IMR-90 (cell line): ENCODE measurements around the gene TMEM131. TPM values are rescaled to one million over a fixed set of nuclear protein-coding genes. Genes with fewer than 3 reads are reported as not detected.

ENCODE experiments used
- ATAC-seq: fragments of 200-7000 bp; cut with Tn5 transposase; 2 replicates; pipeline ENCODE4 v1.9.1; 2020; ENCODE audit warnings: low read depth, mild to moderate bottlenecking, moderate library complexity
- BruUV-seq: library from RNA; stranded (reverse); fragments of 400-500 nt; replicated peaks from 2 replicates; lab custom pipeline; 2021; lab: Mats Ljungman, UMichigan
- CTCF ChIA-PET: fragments of 300-600 bp; formaldehyde crosslinking; extraction: SDS; loops from one replicate; lab custom pipeline; 2021; ENCODE audit warnings: antibody characterized with exemption; lab: Yijun Ruan, JAX
- POLR2A ChIA-PET: fragments of 300-600 bp; sonication (Branson Sonifier 250); formaldehyde crosslinking; loops from one replicate; lab custom pipeline; 2022; ENCODE audit warnings: antibody characterized with exemption; ENCODE audit not compliant: unreplicated experiment; lab: Charles Lee
- DNase-seq: peaks from one replicate; pipeline ENCODE4 v3.0.0; 2013
- H2AFZ ChIP-seq: replicated peaks from 2 replicates; pipeline ENCODE3; 2013; ENCODE audit warnings: low read length, mild to moderate bottlenecking; ENCODE audit not compliant: poor library complexity
- H2AK5ac ChIP-seq: 2 replicates; pipeline ENCODE4 v1.6.1; 2013; ENCODE audit warnings: low read depth, low read length, inconsistent platforms
- H2AK9ac ChIP-seq: replicated peaks from 2 replicates; pipeline ENCODE3; 2013; ENCODE audit warnings: mild to moderate bottlenecking, low read depth, low read length, moderate library complexity; ENCODE audit not compliant: poor library complexity
- H2BK120ac ChIP-seq: 2 replicates; pipeline ENCODE4 v1.6.1; 2013; ENCODE audit warnings: low read depth, low read length, inconsistent platforms
- H2BK15ac ChIP-seq: 3 replicates; pipeline ENCODE4 v1.6.1; 2013; ENCODE audit warnings: low read depth, low read length, inconsistent platforms
- H2BK20ac ChIP-seq: 2 replicates; pipeline ENCODE4 v1.6.1; 2013; ENCODE audit warnings: low read depth, mild to moderate bottlenecking, inconsistent platforms, low read length, moderate library complexity
- H2BK5ac ChIP-seq: 2 replicates; pipeline ENCODE4 v1.6.1; 2013; ENCODE audit warnings: mild to moderate bottlenecking, low read depth, low read length, inconsistent platforms; ENCODE audit not compliant: poor library complexity, severe bottlenecking
- H3K14ac ChIP-seq: replicated peaks from 2 replicates; pipeline ENCODE4 v1.6.1; 2013; ENCODE audit warnings: low read depth, low read length, inconsistent platforms
- H3K18ac ChIP-seq: 2 replicates; pipeline ENCODE4 v1.6.1; 2013; ENCODE audit warnings: low read depth, low read length, control low read depth
- H3K23ac ChIP-seq: 2 replicates; pipeline ENCODE4 v1.6.1; 2013; ENCODE audit warnings: low read depth, low read length, inconsistent platforms
- H3K27ac ChIP-seq: 2 replicates; pipeline ENCODE4 v1.5.1; 2013; ENCODE audit warnings: mild to moderate bottlenecking, control low read depth, low read length; ENCODE audit not compliant: insufficient read depth
- H3K27me3 ChIP-seq: 2 replicates; pipeline ENCODE4 v1.6.1; 2013; ENCODE audit warnings: low read length; ENCODE audit not compliant: control insufficient read depth, insufficient read depth
- H3K36me3 ChIP-seq: 2 replicates; pipeline ENCODE4 v1.6.1; 2013; ENCODE audit warnings: low read length, mixed read lengths; ENCODE audit not compliant: control insufficient read depth, insufficient read depth
- H3K4ac ChIP-seq: 2 replicates; pipeline ENCODE4 v1.6.1; 2013; ENCODE audit warnings: low read depth, low read length, inconsistent platforms
- H3K4me1 ChIP-seq: 2 replicates; pipeline ENCODE4 v1.6.1; 2013; ENCODE audit warnings: low read length, mixed read lengths; ENCODE audit not compliant: control insufficient read depth, insufficient read depth
- H3K4me2 ChIP-seq: 2 replicates; pipeline ENCODE4 v1.6.1; 2013; ENCODE audit warnings: low read depth, mild to moderate bottlenecking, control low read depth, low read length, moderate library complexity
- H3K4me3 ChIP-seq: 2 replicates; pipeline ENCODE4 v1.5.1; 2013; ENCODE audit warnings: low read depth, mild to moderate bottlenecking, control low read depth, low read length, moderate library complexity; ENCODE audit not compliant: insufficient read depth
- H3K56ac ChIP-seq: 2 replicates; pipeline ENCODE4 v1.6.1; 2013; ENCODE audit warnings: low read length, inconsistent platforms; ENCODE audit not compliant: insufficient read depth; ENCODE audit errors: extremely low read depth
- H3K79me1 ChIP-seq, 2 experiments: 2 replicates each; pipeline ENCODE4 v1.6.1; 2013; ENCODE audit warnings: low read length in 2 of 2, inconsistent platforms in 1 of 2, low read depth in 1 of 2
- H3K9ac ChIP-seq: 2 replicates; pipeline ENCODE4 v1.6.1; 2013; ENCODE audit warnings: low read depth, low read length, control low read depth
- H3K9me1 ChIP-seq: 2 replicates; pipeline ENCODE4 v1.6.1; 2013; ENCODE audit warnings: low read length, inconsistent platforms; ENCODE audit not compliant: insufficient read depth
- H3K9me3 ChIP-seq: 2 replicates; pipeline ENCODE4 v1.6.1; 2013; ENCODE audit warnings: low read length; ENCODE audit not compliant: control insufficient read depth, insufficient read depth
- H4K20me1 ChIP-seq: 2 replicates; pipeline ENCODE4 v1.6.1; 2013; ENCODE audit warnings: low read length, inconsistent platforms; ENCODE audit not compliant: insufficient read depth
- H4K5ac ChIP-seq: 2 replicates; pipeline ENCODE4 v1.6.1; 2013; ENCODE audit warnings: mild to moderate bottlenecking, low read depth, low read length, control low read depth
- H4K8ac ChIP-seq, 2 experiments: 2 replicates each; pipeline ENCODE4 v1.6.1; 2013; ENCODE audit warnings: low read depth in 2 of 2, low read length in 2 of 2, control low read depth in 1 of 2, inconsistent platforms in 1 of 2
- H4K91ac ChIP-seq: 2 replicates; pipeline ENCODE4 v1.6.1; 2013; ENCODE audit warnings: low read depth, low read length, inconsistent platforms; ENCODE audit not compliant: insufficient read depth
- BHLHE40 ChIP-seq: fragments of 150-350 bp; IDR thresholded peaks from 2 replicates; pipeline ENCODE4 v1.6.1; 2016; ENCODE audit warnings: mild to moderate bottlenecking, low read depth, low read length
- MAFK ChIP-seq: IDR thresholded peaks from 2 replicates; pipeline ENCODE4 v1.6.1; 2012; ENCODE audit warnings: low read depth, low read length, improper control_type of control experiment
- MAZ ChIP-seq: IDR thresholded peaks from 2 replicates; pipeline ENCODE4 v1.6.1; 2012; ENCODE audit warnings: low read depth, mild to moderate bottlenecking, low read length, improper control_type of control experiment, moderate library complexity, borderline replicate concordance
- MXI1 ChIP-seq: IDR thresholded peaks from 2 replicates; pipeline ENCODE4 v1.6.1; 2012; ENCODE audit warnings: low read depth, mild to moderate bottlenecking, low read length, moderate library complexity, borderline replicate concordance
- NFE2L2 ChIP-seq: fragments of 150-350 bp; IDR thresholded peaks from 2 replicates; pipeline ENCODE4 v1.6.1; 2016; ENCODE audit warnings: low read depth, mild to moderate bottlenecking, low read length
- RCOR1 ChIP-seq: IDR thresholded peaks from 2 replicates; pipeline ENCODE4 v1.6.1; 2012; ENCODE audit warnings: mild to moderate bottlenecking, low read length, improper control_type of control experiment; ENCODE audit not compliant: insufficient replicate concordance
- RFX5 ChIP-seq: IDR thresholded peaks from 2 replicates; pipeline ENCODE4 v1.8.0; 2012; ENCODE audit warnings: low read depth, mild to moderate bottlenecking, low read length, moderate library complexity
- SMC3 ChIP-seq: fragments of 150-350 bp; IDR thresholded peaks from 2 replicates; pipeline ENCODE4 v1.6.1; 2016; ENCODE audit warnings: low read depth, mild to moderate bottlenecking, antibody characterized with exemption, low read length, moderate library complexity
- WGBS, 2 experiments: methylation state at CpG; one replicate each; pipeline versions ENCODE4 v1.1.5 to v1.1.7; 2013; ENCODE audit warnings: missing lambda C conversion rate in 2 of 2; ENCODE audit not compliant: insufficient read length in 1 of 2; ENCODE audit errors: extremely low coverage in 2 of 2; 5-methylcytosine and 5-hydroxymethylcytosine counted together
- dilution Hi-C: fragments of 300-500 bp; cut with HindIII; formaldehyde crosslinking; loops from one replicate; pipeline ENCODE4 v1.14.3; 2018; ENCODE audit warnings: low sequenced_read_pairs; ENCODE audit not compliant: unreplicated experiment
- in situ Hi-C: fragments of 300-500 bp; cut with MboI; formaldehyde crosslinking; loops from 3 replicates; pipeline ENCODE4 v1.14.3; 2019; ENCODE audit warnings: low sequenced_read_pairs, inconsistent platforms, mixed read lengths
- intact Hi-C: fragments of 100-400 bp; cut with micrococcal nuclease; formaldehyde crosslinking; loops from 2 replicates; pipeline ENCODE4 v1.10.0; 2022
- polyA plus RNA-seq, 3 experiments: library from polyadenylated mRNA; depleted of rRNA; stranded (reverse); fragments of >200 nt; gene quantifications; 2 replicates each; pipeline ENCODE4 v1.2.3, GENCODE V29; 2012; ENCODE audit warnings: low replicate concordance in 1 of 3
- total RNA-seq: library from RNA; depleted of rRNA; stranded (reverse); fragments of >200 nt; gene quantifications from 2 replicates; pipeline ENCODE4 v1.2.3, GENCODE V29; 2012
- TF ChIP-seq, protein P1 (sequence below): conservative IDR thresholded peaks from 2 replicates; pipeline ENCODE4 v1.5.1; 2012; ENCODE audit warnings: mild to moderate bottlenecking, low read depth, low read length, improper control_type of control experiment

Gene TMEM131
- total and polyA plus RNA-seq, 2 of the 4 experiments (the other 2 are of a cell fraction): 13.3 to 14.0 TPM

DNA sequence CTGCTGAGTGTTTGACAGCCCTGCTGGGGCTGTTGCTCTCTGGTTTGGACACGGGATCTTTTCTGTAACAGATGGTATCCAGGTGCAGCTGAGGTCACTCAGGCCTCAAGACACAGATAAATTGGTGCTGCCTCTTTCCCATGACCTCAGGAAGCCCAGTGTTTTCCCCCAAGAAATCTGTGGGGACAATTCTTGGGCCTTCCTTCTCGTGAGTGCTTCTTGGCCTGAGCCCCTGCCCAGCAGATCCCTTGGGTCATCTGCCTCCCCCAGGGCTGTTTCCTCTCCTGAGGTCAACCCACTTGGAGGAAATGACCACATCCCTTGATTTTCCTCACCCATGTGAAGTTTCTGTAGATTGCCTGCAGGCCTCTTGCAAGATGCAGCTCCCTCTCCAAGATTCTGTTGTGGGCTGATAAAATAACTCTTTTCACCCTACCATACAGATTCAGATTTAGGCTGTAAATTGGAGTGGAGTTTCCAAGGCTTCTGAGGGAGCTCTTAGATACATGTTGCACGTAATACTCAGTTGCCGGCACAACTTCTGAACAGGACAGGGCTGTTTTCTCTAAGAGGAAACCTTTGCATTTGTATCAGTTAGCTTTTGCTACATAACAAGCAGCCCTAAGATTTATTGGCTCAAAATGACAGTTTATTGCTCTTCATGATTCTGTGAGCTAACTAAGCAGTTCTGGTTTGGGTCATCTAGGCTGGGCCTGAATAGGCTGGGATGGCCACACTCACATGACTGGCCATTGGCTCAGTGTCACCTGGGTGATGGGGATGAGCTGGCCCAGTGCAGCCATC lies 269.3 kb downstream of the TMEM131 start:
- no peak overlapping the region for H3K18ac ChIP-seq
- no TSS peak for BruUV-seq
- ChIA-PET POLR2A (no interaction called here), CTCF (interaction anchor here (0.6 to 1.2 kb wide), 2 partner anchors 62 to 92 kb away, joined by 3 to 5 read pairs; partner anchors contain the start of gene ACTR1B)
- H2BK5ac ChIP-seq: no peak overlapping the region
- 29% methylated on average over 1 of the region's 4 CpGs; no CpG with 5 or more reads in 1 of the 2 experiments for WGBS, 2 experiments
- peaks cover 6% of the 10 kb centered on the region; the same call in 1 of the 2 replicates for H3K9me3 ChIP-seq
- H4K5ac ChIP-seq: no peak overlapping the region
- no peak overlapping the region for H3K4me3 ChIP-seq
- H3K9me1 ChIP-seq: no peaks in the 10 kb centered on the region
- no peak overlapping the region for H2BK120ac ChIP-seq
- H4K91ac ChIP-seq: no peak overlapping the region
- no peak overlapping the region for H3K56ac ChIP-seq
- no peak overlapping the region for H3K14ac ChIP-seq
- TF ChIP-seq, protein P1, sequence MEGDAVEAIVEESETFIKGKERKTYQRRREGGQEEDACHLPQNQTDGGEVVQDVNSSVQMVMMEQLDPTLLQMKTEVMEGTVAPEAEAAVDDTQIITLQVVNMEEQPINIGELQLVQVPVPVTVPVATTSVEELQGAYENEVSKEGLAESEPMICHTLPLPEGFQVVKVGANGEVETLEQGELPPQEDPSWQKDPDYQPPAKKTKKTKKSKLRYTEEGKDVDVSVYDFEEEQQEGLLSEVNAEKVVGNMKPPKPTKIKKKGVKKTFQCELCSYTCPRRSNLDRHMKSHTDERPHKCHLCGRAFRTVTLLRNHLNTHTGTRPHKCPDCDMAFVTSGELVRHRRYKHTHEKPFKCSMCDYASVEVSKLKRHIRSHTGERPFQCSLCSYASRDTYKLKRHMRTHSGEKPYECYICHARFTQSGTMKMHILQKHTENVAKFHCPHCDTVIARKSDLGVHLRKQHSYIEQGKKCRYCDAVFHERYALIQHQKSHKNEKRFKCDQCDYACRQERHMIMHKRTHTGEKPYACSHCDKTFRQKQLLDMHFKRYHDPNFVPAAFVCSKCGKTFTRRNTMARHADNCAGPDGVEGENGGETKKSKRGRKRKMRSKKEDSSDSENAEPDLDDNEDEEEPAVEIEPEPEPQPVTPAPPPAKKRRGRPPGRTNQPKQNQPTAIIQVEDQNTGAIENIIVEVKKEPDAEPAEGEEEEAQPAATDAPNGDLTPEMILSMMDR: no peak
- TF ChIP-seq MAZ (no peak), NFE2L2 (no peak), RFX5 (no peak), MAFK (no peak), SMC3 (no peak), BHLHE40 (no peak), RCOR1 (no peak), MXI1 (no peak)
- H3K79me1 ChIP-seq: no peaks in the 10 kb centered on the region
- H3K23ac ChIP-seq: no peak overlapping the region
- H2BK20ac ChIP-seq: no peak overlapping the region
- H2AK9ac ChIP-seq: no peak overlapping the region
- H2AFZ ChIP-seq: no peak overlapping the region
- in situ Hi-C loops: no loop called here
- no peak overlapping the region for H3K27ac ChIP-seq
- dilution Hi-C loops: no loop called here
- no peak for ATAC-seq
- intact Hi-C loops: no loop called here
- H4K8ac ChIP-seq: no peak overlapping the region
- H3K4me1 ChIP-seq: no peaks in the 10 kb centered on the region
- H3K27me3 ChIP-seq: peaks cover 11% of the 10 kb centered on the region; the same call in 1 of the 2 replicates
- H3K4ac ChIP-seq: no peak overlapping the region
- H3K4me2 ChIP-seq: no peak overlapping the region
- no peak overlapping the region for H2AK5ac ChIP-seq
- H3K9ac ChIP-seq: no peak overlapping the region
- no peak overlapping the region for H2BK15ac ChIP-seq
- H3K36me3 ChIP-seq: no peaks in the 10 kb centered on the region
- H4K20me1 ChIP-seq: no peaks in the 10 kb centered on the region
- DNase-seq: peak; percentile 30
